Fibroblast of gingiva (primary cell): ENCODE measurements around the gene ZSWIM4.

Experiments
- DNase-seq: peaks from one replicate; pipeline ENCODE4 v3.0.0-alpha.2; 2011; ENCODE audit warnings: low read depth

The ZSWIM4 gene

GRCh38 chr19:13812544-13812943 lies 17.3 kb downstream of the ZSWIM4 start:
- no peak for DNase-seq

- no peak for DNase-seq
Observed at GRCh38 chr19:13813147-13813546, 17.9 kb downstream of the ZSWIM4 start.

GRCh38 chr19:13814550-13814949 lies 19.3 kb downstream of the ZSWIM4 start:
- DNase-seq: no peak

- DNase-seq: no peak
Observed at GRCh38 chr19:13817018-13817614, 21.9 kb downstream of the ZSWIM4 start.

- no peak for DNase-seq
Observed at GRCh38 chr19:13817615-13818371, 22.6 kb downstream of the ZSWIM4 start.

- DNase-seq: no peak
Observed at GRCh38 chr19:13819238-13819637, 24.0 kb downstream of the ZSWIM4 start.

GRCh38 chr19:13821292-13821691 lies 26.0 kb downstream of the ZSWIM4 start:
- DNase-seq: no peak

GRCh38 chr19:13823256-13823655 lies 28.0 kb downstream of the ZSWIM4 start:
- DNase-seq: no peak

- DNase-seq: no peak
Observed at GRCh38 chr19:13823901-13824300, 28.7 kb downstream of the ZSWIM4 start.

- no peak for DNase-seq
Observed at GRCh38 chr19:13824703-13825102, 29.5 kb downstream of the ZSWIM4 start.

GRCh38 chr19:13825489-13826441 lies 30.5 kb downstream of the ZSWIM4 start:
- DNase-seq: no peak

- DNase-seq: no peak
Observed at GRCh38 chr19:13826652-13827235, 31.5 kb downstream of the ZSWIM4 start.

GRCh38 chr19:13827656-13828055 lies 32.4 kb downstream of the ZSWIM4 start:
- DNase-seq: no peak

GRCh38 chr19:13830114-13830740 lies 35.0 kb downstream of the ZSWIM4 start:
- DNase-seq: no peak

- no peak for DNase-seq
Observed at GRCh38 chr19:13830741-13831536, 35.7 kb downstream of the ZSWIM4 start.

- DNase-seq: no peak
Observed at GRCh38 chr19:13831537-13832467, 36.6 kb downstream of the ZSWIM4 start.

GRCh38 chr19:13833330-13834243 lies 38.3 kb downstream of the ZSWIM4 start:
- DNase-seq: peak; percentile 86

GRCh38 chr19:13834244-13835069 lies 39.2 kb downstream of the ZSWIM4 start:
- peak; percentile 40 for DNase-seq
